Stimulated activated CD4-positive, alpha-beta T cell treated with anti-CD3 and anti-CD28 coated beads, Interleukin-12 subunit alpha, Interleukin-12 subunit beta, amount 100 ng/mL, for 48 hours (primary cell): ENCODE measurements around the gene TEX2.

ENCODE experiments used
- DNase-seq, 3 donors: peaks; one replicate each; pipeline ENCODE4 v3.0.0-alpha.2; 2020; ENCODE audit warnings: low read depth in 2 of 3, low spot score in 1 of 3

The TEX2 gene

GRCh38 chr17:64120159-64120810 lies 142.8 kb downstream of the TEX2 start:
- no peak for DNase-seq

- no peak for DNase-seq
These were observed 144.8 kb downstream of the TEX2 start for GRCh38 chr17:64117981-64118979.

- no peak for DNase-seq
These were observed 147.1 kb downstream of the TEX2 start for GRCh38 chr17:64115822-64116534.

DNA sequence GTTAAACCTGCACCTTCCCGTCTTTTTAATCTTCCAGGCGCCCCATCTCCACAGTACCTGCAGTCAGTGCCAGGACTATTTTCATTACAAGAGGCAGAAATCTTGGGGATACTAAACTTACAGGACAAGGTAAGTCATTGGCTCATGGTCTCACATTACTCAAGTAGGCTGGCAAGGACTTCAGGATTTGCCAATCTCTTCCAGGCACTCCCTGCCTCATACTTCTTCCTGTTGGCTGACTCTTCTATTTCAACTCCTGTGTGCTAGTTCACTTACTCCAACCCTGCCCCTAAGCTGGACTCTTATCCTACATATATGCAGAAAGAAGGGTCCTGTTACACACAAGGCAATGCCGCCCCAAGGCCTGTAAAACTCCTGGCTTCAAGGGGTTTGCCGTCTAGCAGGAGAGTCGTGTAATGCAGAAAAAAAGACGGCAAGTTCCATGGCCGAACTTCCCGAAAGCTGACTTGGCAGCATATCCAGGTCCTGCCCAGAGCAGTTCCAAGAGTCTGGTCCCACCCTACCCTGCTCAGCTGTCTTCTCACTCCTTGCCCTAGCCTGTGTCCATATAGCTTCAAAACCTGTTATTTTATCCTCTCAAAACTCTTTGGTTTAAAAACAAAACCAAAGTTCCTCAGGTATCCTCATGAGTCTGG lies 147.9 kb downstream of the TEX2 start:
- DNase-seq: no peak

DNA sequence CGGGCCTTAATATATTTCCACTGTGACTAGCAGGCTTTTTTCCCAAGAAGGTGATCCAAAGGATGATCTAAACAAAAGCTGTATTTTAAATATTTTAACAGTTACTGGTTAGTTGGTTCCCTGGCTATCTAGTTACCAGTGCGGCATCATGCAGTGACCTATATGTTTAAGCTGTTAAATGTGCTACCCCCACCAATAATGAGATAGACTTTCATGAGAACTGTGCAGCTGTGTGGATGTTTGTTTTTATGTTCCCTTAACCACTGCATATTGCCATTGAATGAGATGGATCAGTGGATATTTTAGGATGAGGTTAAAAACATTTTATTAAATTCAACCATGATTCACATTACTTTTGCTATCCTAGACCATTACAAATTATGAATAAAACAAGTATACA lies 150.1 kb downstream of the TEX2 start:
- DNase-seq: no peak

- DNase-seq: no peak
These were observed 151.2 kb downstream of the TEX2 start for GRCh38 chr17:64111831-64112230.

GRCh38 chr17:64110379-64111152 lies 152.5 kb downstream of the TEX2 start:
- no peak for DNase-seq

- no peak for DNase-seq
These were observed 153.7 kb downstream of the TEX2 start for GRCh38 chr17:64109400-64109799.

- DNase-seq: no peak
These were observed 155.4 kb downstream of the TEX2 start for GRCh38 chr17:64107500-64108236.

GRCh38 chr17:64106918-64107317 lies 156.1 kb downstream of the TEX2 start:
- no peak for DNase-seq

DNA sequence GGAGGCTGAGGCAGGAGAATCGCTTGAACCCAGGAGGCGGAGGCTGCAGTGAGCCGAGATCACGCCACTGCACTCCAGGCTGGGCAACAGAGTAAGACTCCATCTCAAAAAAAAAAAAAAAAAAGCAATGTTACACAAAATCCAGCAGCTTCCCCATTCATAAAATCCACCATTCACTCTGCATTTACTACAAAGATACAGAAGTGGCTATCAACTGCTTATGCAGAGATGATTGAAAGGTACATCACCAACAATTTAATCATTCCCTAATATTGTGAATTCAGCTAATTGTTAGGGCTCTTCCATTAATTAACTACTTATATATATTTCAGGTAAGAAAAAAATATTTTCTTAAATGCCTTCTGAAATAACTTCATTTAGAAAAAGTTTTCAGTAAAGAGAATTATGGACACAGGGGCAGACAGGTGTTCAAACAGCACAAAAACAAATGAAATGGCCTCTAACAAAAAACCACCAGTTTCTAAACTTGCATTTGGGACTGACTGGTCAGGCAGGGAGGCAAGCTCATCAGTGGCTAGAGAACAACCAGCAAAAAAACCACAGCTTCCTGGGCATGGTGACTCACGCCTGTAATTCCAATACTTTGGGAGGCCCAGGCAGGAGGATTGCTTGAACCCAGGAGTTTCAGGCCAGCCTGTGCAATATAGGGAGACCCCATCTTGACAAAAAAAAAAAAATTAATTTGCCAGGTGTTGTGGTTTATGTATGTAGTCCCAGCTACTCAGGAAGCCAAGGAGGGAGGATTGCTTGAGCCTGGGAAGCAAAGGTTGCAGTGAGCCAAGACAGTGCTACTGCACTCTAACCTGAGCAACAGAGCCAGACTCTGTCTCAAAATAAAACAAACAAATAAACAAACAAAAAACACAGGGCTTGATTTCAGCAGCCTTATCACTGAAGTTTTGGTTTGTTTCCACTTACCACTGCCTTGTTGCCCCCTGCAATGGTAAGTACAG lies 159.4 kb downstream of the TEX2 start:
- no peak for DNase-seq

- no peak for DNase-seq
These were observed 160.3 kb downstream of the TEX2 start for GRCh38 chr17:64102627-64103390.

DNA sequence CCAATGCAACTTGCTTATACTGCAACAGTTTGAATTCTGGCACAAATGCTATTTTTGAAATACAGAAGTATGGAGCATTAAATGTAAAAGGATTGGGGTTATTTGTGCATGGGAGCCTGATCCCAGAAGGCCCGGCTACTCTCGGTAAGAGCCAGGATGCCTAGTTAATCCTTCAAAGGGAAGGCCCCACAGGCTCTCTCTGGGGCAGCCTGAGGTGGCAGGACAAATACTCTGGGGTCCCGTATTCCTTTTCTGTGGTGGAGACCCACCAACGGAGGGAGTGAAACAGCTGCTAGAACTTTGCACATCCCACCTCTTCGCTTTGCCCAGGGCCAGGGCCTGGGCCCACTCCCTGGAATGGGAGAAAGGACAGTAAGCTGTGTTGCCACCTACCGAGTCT lies 163.5 kb downstream of the TEX2 start:
- DNase-seq: no peak
